Measurements from ENCODE around the gene ABCE1. TPM values are rescaled to one million over a fixed set of nuclear protein-coding genes. Genes with fewer than 3 reads are reported as not detected.

Gene ABCE1
- total and polyA plus RNA-seq, 2 experiments from 2014 or later = 70.3 to 185 TPM

- H4K20me1 ChIP-seq (replicated peaks; ENCODE audit: insufficient read depth) = peaks cover 7% of the 10 kb centered on the region; the same call in 1 of the 2 replicates
- no peak for ATAC-seq
- H3K36me3 ChIP-seq (ENCODE audit: insufficient read depth) = peaks cover 67% of the 10 kb centered on the region
- H3K27ac ChIP-seq (ENCODE audit: low read depth) = no peak overlapping the region
- no peak overlapping the region for H3K4me2 ChIP-seq
- no peaks in the 10 kb centered on the region for H3K9me2 ChIP-seq (ENCODE audit: insufficient read depth)
- H3K27me3 ChIP-seq (ENCODE audit: insufficient read depth) = no peaks in the 10 kb centered on the region
- H3K4me1 Mint-ChIP-seq = no peaks in the 10 kb centered on the region
- H2AFZ ChIP-seq = no peak overlapping the region
- H3F3A ChIP-seq (replicated peaks; ENCODE audit: low read depth) = no peaks in the 10 kb centered on the region
- no peak for DNase-seq (ENCODE audit: low spot score)
- no peak overlapping the region for H3K27ac Mint-ChIP-seq
- H3K79me2 ChIP-seq (replicated peaks; ENCODE audit: insufficient read depth) = peaks cover 28% of the 10 kb centered on the region
- H3K4me3 Mint-ChIP-seq = no peak overlapping the region
- no peak overlapping the region for H3K4me3 ChIP-seq
- no peak for TF ChIP-seq ZNF462 (CRISPR knock-in tag; IDR thresholded peaks at IDR 0.05)
- TF ChIP-seq EZH2 (IDR thresholded peaks at IDR 0.05; ENCODE audit: low read depth, unreplicated experiment) = no peak
- no peak for TF ChIP-seq REST (IDR thresholded peaks at IDR 0.05; ENCODE audit: unreplicated experiment)
- no peak for TF ChIP-seq CREB1 (CRISPR knock-in tag; IDR thresholded peaks at IDR 0.05; ENCODE audit: low read depth)
- no peak for TF ChIP-seq NANOG (IDR thresholded peaks at IDR 0.05; ENCODE audit: borderline replicate concordance)
- no peaks in the 10 kb centered on the region for H3K9me3 Mint-ChIP-seq
- H3K36me3 Mint-ChIP-seq (ENCODE audit: low read depth) = peaks cover 60% of the 10 kb centered on the region
- no peaks in the 10 kb centered on the region for H3K27me3 Mint-ChIP-seq (ENCODE audit: insufficient read depth, low read depth, poor library complexity)
- 0 out of 2 replicates have a peak, but pooled peaks cover under 1% of the 10 kb centered on the region for H3K4me1 ChIP-seq (ENCODE audit: insufficient read depth)
Observed at GRCh38 chr4:145107126-145107525, 9.0 kb downstream of the ABCE1 start.
